ENCODE data around the gene GABBR2.

DNA sequence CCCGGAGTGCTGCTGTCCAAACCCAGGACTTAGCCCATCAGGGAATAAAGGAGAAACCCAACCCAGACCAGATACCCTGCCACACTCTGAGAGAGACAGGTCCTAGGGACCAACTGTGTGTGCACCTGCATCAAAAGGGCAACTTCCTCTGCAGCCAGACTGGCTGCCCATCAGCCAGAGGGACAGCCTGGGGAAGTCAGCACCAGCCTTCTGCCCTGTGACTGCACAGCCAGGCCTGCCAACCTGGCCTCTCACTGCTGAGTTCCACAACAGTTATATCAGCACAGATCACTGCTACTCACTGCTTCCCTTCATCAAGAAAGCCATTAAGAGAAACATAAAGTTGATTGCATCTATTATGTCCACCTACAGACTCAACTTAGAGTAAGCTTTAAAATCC lies 18.0 kb downstream of the GABBR2 start:
- TF ChIP-seq, protein P1, sequence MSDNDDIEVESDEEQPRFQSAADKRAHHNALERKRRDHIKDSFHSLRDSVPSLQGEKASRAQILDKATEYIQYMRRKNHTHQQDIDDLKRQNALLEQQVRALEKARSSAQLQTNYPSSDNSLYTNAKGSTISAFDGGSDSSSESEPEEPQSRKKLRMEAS (IDR thresholded peaks at IDR 0.05) = no peak
- no peak for TF ChIP-seq CREB1 (IDR thresholded peaks at IDR 0.05; ENCODE audit: low read depth)
- TF ChIP-seq EP300 (IDR thresholded peaks at IDR 0.05; ENCODE audit: borderline replicate concordance) = no peak
